Hematopoietic multipotent progenitor cell treated with erythropoietin and hydrocortisone succinate and interleukin-3 and kit ligand, for 15 days (in vitro differentiated cells): ENCODE measurements around the gene NDUFB10.

Experiments
- DNase-seq: peaks from one replicate; pipeline ENCODE4 v3.0.0-alpha.2; 2015; ENCODE audit warnings: low spot score

The NDUFB10 gene

GRCh38 chr16:1971796-1972489 is 12.6 kb downstream of the NDUFB10 start, which contains the start of gene TBL3:
TSS of gene TBL3 (plus strand) at chr16:1972053. CDS start at chr16:1972165, 112 bp downstream.
- peak; percentile 92 for DNase-seq

GRCh38 chr16:1972490-1972877 is 13.1 kb downstream of the NDUFB10 start:
- DNase-seq: peak; percentile 47

GRCh38 chr16:1973461-1974156 is 14.3 kb downstream of the NDUFB10 start:
- DNase-seq: no peak

GRCh38 chr16:1974157-1975070 is 15.1 kb downstream of the NDUFB10 start:
- DNase-seq: no peak

- no peak for DNase-seq
These were observed 16.3 kb downstream of the NDUFB10 start for GRCh38 chr16:1975432-1976215.

- no peak for DNase-seq
These were observed 16.8 kb downstream of the NDUFB10 start for GRCh38 chr16:1976216-1976520.

GRCh38 chr16:1976951-1977874 is 17.9 kb downstream of the NDUFB10 start:
- DNase-seq: no peak

- DNase-seq: no peak
These were observed 18.5 kb downstream of the NDUFB10 start for GRCh38 chr16:1977875-1978268.

GRCh38 chr16:1978476-1979120 is 19.3 kb downstream of the NDUFB10 start:
- DNase-seq: no peak

- DNase-seq: no peak
These were observed 20.1 kb downstream of the NDUFB10 start for GRCh38 chr16:1979271-1980029.

- no peak for DNase-seq
These were observed 20.9 kb downstream of the NDUFB10 start for GRCh38 chr16:1980030-1980769.

- no peak for DNase-seq
These were observed 21.4 kb downstream of the NDUFB10 start for GRCh38 chr16:1980770-1981087.

- no peak for DNase-seq
These were observed 22.1 kb downstream of the NDUFB10 start, which contains the start of gene NOXO1 for GRCh38 chr16:1981398-1981836. TSS of gene NOXO1 (minus strand) at chr16:1981469. CDS start at chr16:1981179, 290 bp downstream.

- no peak for DNase-seq
These were observed 22.7 kb downstream of the NDUFB10 start for GRCh38 chr16:1982013-1982433.

- no peak for DNase-seq
These were observed 23.7 kb downstream of the NDUFB10 start for GRCh38 chr16:1982991-1983543.

- DNase-seq: peak; percentile 76
These were observed 24.4 kb downstream of the NDUFB10 start, which contains the start of gene GFER for GRCh38 chr16:1983544-1984346. TSS of gene GFER (plus strand) at chr16:1984193. CDS start at chr16:1984219, 26 bp downstream.
